Activated CD8-positive, alpha-beta memory T cell treated with anti-CD3 and anti-CD28 coated beads, Interleukin-2, amount 50 U/mL, for 1 hour (primary cell): Measurements from ENCODE around the gene PRC1.
"Not testable (repeated sequence)": the region's sequence is repeated elsewhere in the genome, so short reads cannot be mapped to it uniquely, and the experiment has no call there.

Experiments
- DNase-seq: peaks from one replicate; pipeline ENCODE4 v3.0.0-alpha.2; 2020; ENCODE audit errors: extremely low read depth

PRC1 gene

GRCh38 chr15:90934256-90934948 is 59.9 kb downstream of the PRC1 start:
- peak; percentile 60 for DNase-seq

- no peak for DNase-seq
Measured at GRCh38 chr15:90933301-90933700, 61.0 kb downstream of the PRC1 start.

DNA sequence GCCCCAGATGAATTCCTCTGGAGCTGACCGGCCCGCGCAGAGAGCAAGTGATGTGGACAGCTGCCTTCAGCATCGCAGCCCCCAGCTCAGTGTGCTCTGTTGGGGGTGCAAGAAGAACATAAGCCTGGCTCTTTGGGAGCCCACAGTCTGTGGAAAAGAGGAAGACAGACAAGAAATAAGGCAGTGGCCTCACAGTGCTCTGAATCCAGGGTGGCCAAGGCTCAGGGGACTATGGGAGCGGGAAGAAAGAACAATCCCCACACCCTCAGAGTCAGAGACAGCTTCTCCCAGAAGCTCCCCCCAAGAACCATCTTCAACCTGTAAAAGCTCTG is 61.7 kb downstream of the PRC1 start:
- no peak for DNase-seq

GRCh38 chr15:90931828-90932659 is 62.3 kb downstream of the PRC1 start, which contains the start of gene HDDC3:
Gene HDDC3 (minus strand): TSS chr15:90932549. CDS start chr15:90932540, 9 bp downstream.
- DNase-seq: peak; percentile 61

DNA sequence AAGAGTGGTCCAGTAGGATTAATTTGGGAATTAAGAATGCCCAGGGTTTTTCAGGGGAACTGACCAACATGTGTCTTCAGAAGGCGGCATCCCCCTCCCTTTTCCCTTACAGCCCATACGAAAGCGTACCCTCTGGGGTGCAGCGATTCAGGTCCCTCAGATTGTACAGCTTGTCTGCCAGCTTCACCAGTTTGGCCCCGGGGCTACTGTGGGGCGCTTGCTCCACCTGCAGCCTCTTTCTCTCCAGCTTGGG is 62.8 kb downstream of the PRC1 start:
- DNase-seq: no peak

GRCh38 chr15:90930861-90931574 is 63.3 kb downstream of the PRC1 start:
- DNase-seq: no peak

DNA sequence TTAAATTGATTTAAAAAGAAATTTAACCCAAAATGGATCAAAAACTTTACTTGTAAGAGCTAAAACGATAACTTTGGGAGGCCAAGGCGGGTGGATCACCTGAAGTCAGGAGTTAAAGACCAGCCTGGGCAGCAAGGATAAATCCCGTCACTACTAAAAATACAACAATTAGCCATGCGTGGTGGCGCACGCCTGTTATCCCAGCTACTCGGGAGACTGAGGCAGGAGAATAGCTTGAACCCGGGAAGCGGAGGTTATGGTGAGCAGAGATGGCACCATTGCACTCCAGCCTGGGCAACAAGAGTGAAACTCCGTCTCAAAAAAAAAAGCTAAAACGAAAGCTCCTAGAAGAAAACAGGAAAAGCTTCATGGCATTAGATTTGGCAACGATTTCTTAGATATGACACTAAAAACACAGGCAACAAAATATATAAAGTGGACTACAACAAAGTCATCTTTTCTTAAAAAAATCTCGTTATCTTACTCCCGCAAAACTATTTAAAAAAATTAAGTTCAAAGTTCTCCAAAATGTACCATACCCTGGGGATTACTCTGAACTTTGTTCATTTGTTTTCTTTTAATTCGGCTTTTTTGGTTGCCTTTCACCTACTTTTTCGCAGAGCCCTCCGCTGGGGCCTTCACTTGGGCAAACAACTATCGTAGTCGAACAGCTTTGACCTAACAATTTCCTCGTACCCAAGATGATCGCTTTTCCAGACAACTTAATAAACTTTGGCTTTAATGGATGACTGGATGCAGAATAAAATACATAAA is 64.9 kb downstream of the PRC1 start:
- DNase-seq: no peak

GRCh38 chr15:90928106-90928505 is 66.2 kb downstream of the PRC1 start:
- DNase-seq: not testable (repeated sequence)

DNA sequence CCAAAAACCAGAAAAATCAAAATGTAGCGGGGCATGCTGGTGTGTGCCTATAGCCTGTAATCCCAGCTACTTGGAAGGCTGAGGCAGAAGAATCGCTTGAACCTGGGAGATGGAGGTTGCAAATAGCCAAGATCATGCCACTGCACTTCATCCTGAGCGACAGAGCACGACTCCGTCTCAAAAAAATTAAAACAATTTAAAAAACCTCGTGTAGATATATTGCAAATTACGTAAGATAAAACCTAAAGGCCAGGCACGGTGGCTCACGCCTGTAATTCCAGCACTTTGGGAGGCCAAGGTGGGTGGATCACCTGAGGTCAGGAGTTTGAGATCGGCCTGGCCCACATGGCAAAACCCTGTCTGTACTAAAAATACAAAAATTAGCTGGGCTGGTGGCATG is 67.6 kb downstream of the PRC1 start:
- not testable (repeated sequence) for DNase-seq

GRCh38 chr15:90924375-90924774 is 70.0 kb downstream of the PRC1 start:
- no peak for DNase-seq

GRCh38 chr15:90922712-90923322 is 71.5 kb downstream of the PRC1 start:
- DNase-seq: not testable (repeated sequence)

- DNase-seq: no peak
Measured at GRCh38 chr15:90921887-90922286, 72.4 kb downstream of the PRC1 start.

- no peak for DNase-seq
Measured at GRCh38 chr15:90918835-90919234, 75.5 kb downstream of the PRC1 start.

GRCh38 chr15:90918034-90918788 is 76.1 kb downstream of the PRC1 start:
- DNase-seq: no peak

GRCh38 chr15:90917569-90917968 is 76.8 kb downstream of the PRC1 start:
- DNase-seq: no peak

DNA sequence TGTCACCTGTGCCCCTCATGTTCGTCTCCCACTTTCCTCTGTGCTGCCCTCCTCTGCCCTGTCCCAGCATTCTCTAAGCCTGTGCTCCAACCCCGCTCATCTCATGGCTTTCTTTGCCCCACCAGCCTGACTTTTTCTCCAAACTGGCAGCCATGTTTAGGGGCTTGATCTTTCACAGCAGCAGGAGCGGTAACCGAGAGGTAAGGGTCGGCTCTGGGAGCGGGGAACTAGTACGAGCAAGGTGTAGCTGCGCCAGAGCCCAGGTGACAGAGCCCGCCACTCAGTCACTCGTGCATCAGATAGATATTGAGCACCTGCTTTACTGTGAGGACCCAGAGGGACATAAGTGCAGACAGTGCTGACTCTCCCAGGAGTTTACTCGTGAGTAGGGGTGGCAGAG is 77.9 kb downstream of the PRC1 start:
- no peak for DNase-seq
